ENCODE data around the gene ZNF805. TPM values are rescaled to one million over a fixed set of nuclear protein-coding genes. Genes with fewer than 3 reads are reported as not detected.
A peak's percentile ranks its signal among the peaks of the same experiment; 100 is the strongest.
"Not testable (repeated sequence)": the region's sequence is repeated elsewhere in the genome, so short reads cannot be mapped to it uniquely, and the experiment has no call there.

Gene ZNF805
- total and polyA plus RNA-seq, 2 of the 4 experiments (the other 2 are of a cell fraction) = 3.0 to 32.3 TPM

DNA sequence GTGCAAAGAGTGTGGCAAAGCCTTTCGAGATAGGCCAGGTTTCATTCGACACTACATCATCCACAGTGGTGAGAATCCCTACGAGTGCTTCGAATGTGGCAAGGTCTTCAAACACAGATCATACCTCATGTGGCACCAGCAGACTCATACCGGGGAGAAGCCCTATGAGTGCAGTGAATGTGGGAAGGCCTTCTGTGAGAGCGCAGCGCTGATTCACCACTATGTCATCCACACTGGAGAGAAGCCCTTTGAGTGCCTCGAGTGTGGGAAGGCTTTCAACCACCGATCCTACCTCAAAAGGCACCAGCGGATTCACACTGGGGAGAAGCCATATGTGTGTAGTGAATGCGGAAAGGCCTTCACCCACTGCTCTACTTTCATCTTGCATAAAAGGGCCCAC, 13.3 kb downstream of the ZNF805 start:
- 90% methylated on average over 2 of the region's 11 CpGs; no CpG with 5 or more reads in 1 of the 2 experiments for WGBS, 2 experiments (ENCODE audit: extremely low coverage in 2 of 2, insufficient read length in 1 of 2)

More for the DNA sequence above, 13.3 kb downstream of the ZNF805 start:
- H3K56ac ChIP-seq (ENCODE audit: extremely low read depth, insufficient read depth, low read length); BruUV-seq (replicated peaks); H3K4me1 ChIP-seq (ENCODE audit: control insufficient read depth, insufficient read depth, low read length); H3K14ac ChIP-seq (replicated peaks; ENCODE audit: low read depth, low read length); H3K4me2 ChIP-seq (ENCODE audit: low read depth, low read length); intact Hi-C loops (cut with micrococcal nuclease); dilution Hi-C loops (cut with HindIII; ENCODE audit: low sequenced_read_pairs, unreplicated experiment); H3K9me3 ChIP-seq (ENCODE audit: control insufficient read depth, insufficient read depth, low read length); H4K5ac ChIP-seq (ENCODE audit: low read depth, low read length); H2AK5ac ChIP-seq (ENCODE audit: low read depth, low read length); H3K27me3 ChIP-seq (ENCODE audit: control insufficient read depth, insufficient read depth, low read length); H4K8ac ChIP-seq (ENCODE audit: low read depth in 2 of 2, low read length in 2 of 2); H4K91ac ChIP-seq (ENCODE audit: insufficient read depth, low read depth, low read length); H3K4me3 ChIP-seq (ENCODE audit: insufficient read depth, low read depth, low read length); H2AK9ac ChIP-seq (replicated peaks; ENCODE audit: low read depth, low read length, poor library complexity); H2BK20ac ChIP-seq (ENCODE audit: low read depth, low read length); H3K27ac ChIP-seq (ENCODE audit: insufficient read depth, low read length); H3K23ac ChIP-seq (ENCODE audit: low read depth, low read length); H2AFZ ChIP-seq (replicated peaks; ENCODE audit: low read length, poor library complexity); in situ Hi-C loops (cut with MboI; ENCODE audit: low sequenced_read_pairs); CTCF ChIA-PET; ATAC-seq (ENCODE audit: low read depth); H2BK5ac ChIP-seq (ENCODE audit: low read depth, low read length, poor library complexity, severe bottlenecking); POLR2A ChIA-PET (ENCODE audit: unreplicated experiment); H2BK120ac ChIP-seq (ENCODE audit: low read depth, low read length); H3K9me1 ChIP-seq (ENCODE audit: insufficient read depth, low read length); H3K4ac ChIP-seq (ENCODE audit: low read depth, low read length); H3K18ac ChIP-seq (ENCODE audit: low read depth, low read length); H2BK15ac ChIP-seq (ENCODE audit: low read depth, low read length); H3K9ac ChIP-seq (ENCODE audit: low read depth, low read length); H4K20me1 ChIP-seq (ENCODE audit: insufficient read depth, low read length): not testable (repeated sequence)
- Histone ChIP-seq H3K79me1 (ENCODE audit: low read depth in 1 of 2, low read length in 2 of 2) (peaks cover 21 to 39% of the 10 kb centered on the region in 2 experiments), H3K36me3 (ENCODE audit: control insufficient read depth, insufficient read depth, low read length) (peaks cover 38% of the 10 kb centered on the region)
- peak; percentile 42 for DNase-seq
